ENCODE results near the gene FOXA2. TPM values are rescaled to one million over a fixed set of nuclear protein-coding genes. Genes with fewer than 3 reads are reported as not detected.

The FOXA2 gene
- total RNA-seq, 1 donor from 2014 or later, result 0.04 TPM

GRCh38 chr20:22542427-22542826 is 41.9 kb downstream of the FOXA2 start:
- no peak overlapping the region for H3K4me3 ChIP-seq (ENCODE audit: low read depth, low read length)
- H3K27me3 ChIP-seq (ENCODE audit: control insufficient read depth, insufficient read depth, low read length), result peaks cover 2% of the 10 kb centered on the region
- DNase-seq (ENCODE audit: low read depth), result no peak
- no peak for TF ChIP-seq CTCF (IDR thresholded peaks at IDR 0.05; ENCODE audit: insufficient read depth, low read length, poor library complexity, severe bottlenecking)
- no peaks in the 10 kb centered on the region for H3K36me3 ChIP-seq (ENCODE audit: control insufficient read depth, insufficient read depth, low read length)

GRCh38 chr20:22540832-22541231 is 43.5 kb downstream of the FOXA2 start:
- DNase-seq (ENCODE audit: low read depth), result no peak

GRCh38 chr20:22536956-22537756 is 47.2 kb downstream of the FOXA2 start:
- Histone ChIP-seq H3K4me3 (ENCODE audit: low read depth, low read length) (no peak overlapping the region), H3K27me3 (ENCODE audit: control insufficient read depth, insufficient read depth, low read length) (peaks cover 2% of the 10 kb centered on the region), H3K36me3 (ENCODE audit: control insufficient read depth, insufficient read depth, low read length) (no peaks in the 10 kb centered on the region)
- DNase-seq (ENCODE audit: low read depth), result no peak
- TF ChIP-seq CTCF (IDR thresholded peaks at IDR 0.05; ENCODE audit: insufficient read depth, low read length, poor library complexity, severe bottlenecking), result no peak

More at GRCh38 chr20:22540832-22541231, 43.5 kb downstream of the FOXA2 start:
- no peak overlapping the region for H3K4me3 ChIP-seq (ENCODE audit: low read depth, low read length)
- TF ChIP-seq CTCF (IDR thresholded peaks at IDR 0.05; ENCODE audit: insufficient read depth, low read length, poor library complexity, severe bottlenecking), result no peak
- H3K36me3 ChIP-seq (ENCODE audit: control insufficient read depth, insufficient read depth, low read length), result no peaks in the 10 kb centered on the region
- peaks cover 2% of the 10 kb centered on the region for H3K27me3 ChIP-seq (ENCODE audit: control insufficient read depth, insufficient read depth, low read length)

- Histone ChIP-seq H3K36me3 (ENCODE audit: control insufficient read depth, insufficient read depth, low read length) (no peaks in the 10 kb centered on the region), H3K27me3 (ENCODE audit: control insufficient read depth, insufficient read depth, low read length) (peaks cover 2% of the 10 kb centered on the region), H3K4me3 (ENCODE audit: low read depth, low read length) (no peak overlapping the region)
- DNase-seq (ENCODE audit: low read depth), result no peak
- no peak for TF ChIP-seq CTCF (IDR thresholded peaks at IDR 0.05; ENCODE audit: insufficient read depth, low read length, poor library complexity, severe bottlenecking)
Measured at GRCh38 chr20:22536141-22536828, 48.1 kb downstream of the FOXA2 start.

GRCh38 chr20:22535483-22535882 is 48.9 kb downstream of the FOXA2 start:
- Histone ChIP-seq H3K27me3 (ENCODE audit: control insufficient read depth, insufficient read depth, low read length) (no peaks in the 10 kb centered on the region), H3K4me3 (ENCODE audit: low read depth, low read length) (no peak overlapping the region), H3K36me3 (ENCODE audit: control insufficient read depth, insufficient read depth, low read length) (no peaks in the 10 kb centered on the region)
- TF ChIP-seq CTCF (IDR thresholded peaks at IDR 0.05; ENCODE audit: insufficient read depth, low read length, poor library complexity, severe bottlenecking), result no peak
- no peak for DNase-seq (ENCODE audit: low read depth)
